Measurements from ENCODE around the gene FUNDC1.

Gene FUNDC1

GRCh38 chrX:44474410-44474809 lies 68.2 kb downstream of the FUNDC1 start:
- peak; percentile 48 for DNase-seq
